Mucosa of descending colon (tissue), 3 donors: ENCODE data around the gene DCC. TPM values are rescaled to one million over a fixed set of nuclear protein-coding genes. Genes with fewer than 3 reads are reported as not detected.

ENCODE experiments used
- ATAC-seq: fragments of 200-7000 bp; cut with Tn5 transposase; one replicate; pipeline ENCODE4 v1.9.1; 2020; ENCODE audit warnings: mild to moderate bottlenecking, moderate library complexity
- DNase-seq, 3 donors: peaks; one replicate each; pipeline ENCODE4 v3.0.0-alpha.2; 2020
- H3K36me3 ChIP-seq: fragments of 200-600 bp; one replicate; pipeline ENCODE4 v1.8.0; 2021; ENCODE audit warnings: low read depth, mild to moderate bottlenecking
- H3K4me1 ChIP-seq: fragments of 200-600 bp; one replicate; pipeline ENCODE4 v1.8.0; 2021; ENCODE audit warnings: low read depth, mild to moderate bottlenecking
- H3K4me3 ChIP-seq: fragments of 200-600 bp; one replicate; pipeline ENCODE4 v1.8.0; 2021; ENCODE audit warnings: mild to moderate bottlenecking
- H3K9me3 ChIP-seq: fragments of 200-600 bp; one replicate; pipeline ENCODE4 v1.8.0; 2021; ENCODE audit warnings: mild to moderate bottlenecking
- intact Hi-C, 2 donors: fragments of 100-400 bp; cut with DNase I in 1 of 2; cut with micrococcal nuclease in 1 of 2; formaldehyde crosslinking; loops; one replicate each; pipeline versions ENCODE4 v1.11.0 to v1.11.1; 2022; cut with DNase I, micrococcal nuclease
- total RNA-seq, 3 donors: library from RNA; stranded (reverse); fragmentation: NEBNext Ultra II Directional in 2 of 3; extraction: Animal tissue kit (Norgen Biotek cat#: 25700) in 2 of 3; gene quantifications; one replicate each; pipeline versions ENCODE4 v1.2.1 to v1.2.4, GENCODE V29; 2021 to 2023
- TF ChIP-seq, protein P1 (sequence below): fragments of 200-600 bp; IDR thresholded peaks from one replicate; pipeline ENCODE4 v1.8.0; 2022; ENCODE audit warnings: antibody characterized with exemption, mild to moderate bottlenecking
- donor health status: DM: no; HTN: no; CAD: no; lungs with moderate emphysema.
- donor health status: DM: no; HTN: no; CAD: no.
- donor health status: DM: no; HTN: yes; CAD: no.

Gene DCC
- total RNA-seq, 3 donors from 2014 or later: 0.26 to 1.3 (median 0.34) TPM

DNA sequence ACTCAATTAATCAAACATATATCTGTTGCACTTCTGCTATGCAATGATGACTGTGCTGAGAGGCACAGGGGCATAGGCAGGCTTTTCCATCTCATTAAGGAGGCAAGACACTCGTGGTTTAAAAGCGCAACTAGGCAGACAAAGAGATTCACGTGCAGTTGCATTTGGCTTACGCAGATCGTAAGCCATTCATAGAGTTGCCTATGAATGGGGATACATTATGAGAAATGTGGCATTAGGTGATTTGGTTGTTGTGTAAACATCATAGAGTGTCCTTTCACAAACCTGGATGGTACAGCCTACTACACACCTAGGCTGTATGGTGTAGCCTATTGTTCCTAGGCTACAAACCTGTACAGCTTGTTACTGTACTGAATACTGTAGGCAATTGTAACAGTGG, 284.7 kb downstream of the DCC start:
- no peak overlapping the region for H3K4me3 ChIP-seq
- H3K4me1 ChIP-seq: no peaks in the 10 kb centered on the region
- no peaks in the 10 kb centered on the region for H3K36me3 ChIP-seq
- TF ChIP-seq, protein P1, sequence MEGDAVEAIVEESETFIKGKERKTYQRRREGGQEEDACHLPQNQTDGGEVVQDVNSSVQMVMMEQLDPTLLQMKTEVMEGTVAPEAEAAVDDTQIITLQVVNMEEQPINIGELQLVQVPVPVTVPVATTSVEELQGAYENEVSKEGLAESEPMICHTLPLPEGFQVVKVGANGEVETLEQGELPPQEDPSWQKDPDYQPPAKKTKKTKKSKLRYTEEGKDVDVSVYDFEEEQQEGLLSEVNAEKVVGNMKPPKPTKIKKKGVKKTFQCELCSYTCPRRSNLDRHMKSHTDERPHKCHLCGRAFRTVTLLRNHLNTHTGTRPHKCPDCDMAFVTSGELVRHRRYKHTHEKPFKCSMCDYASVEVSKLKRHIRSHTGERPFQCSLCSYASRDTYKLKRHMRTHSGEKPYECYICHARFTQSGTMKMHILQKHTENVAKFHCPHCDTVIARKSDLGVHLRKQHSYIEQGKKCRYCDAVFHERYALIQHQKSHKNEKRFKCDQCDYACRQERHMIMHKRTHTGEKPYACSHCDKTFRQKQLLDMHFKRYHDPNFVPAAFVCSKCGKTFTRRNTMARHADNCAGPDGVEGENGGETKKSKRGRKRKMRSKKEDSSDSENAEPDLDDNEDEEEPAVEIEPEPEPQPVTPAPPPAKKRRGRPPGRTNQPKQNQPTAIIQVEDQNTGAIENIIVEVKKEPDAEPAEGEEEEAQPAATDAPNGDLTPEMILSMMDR: no peak
- ATAC-seq (no peak), DNase-seq (no peak)
- intact Hi-C loops: no loop called here
- no peaks in the 10 kb centered on the region for H3K9me3 ChIP-seq

DNA sequence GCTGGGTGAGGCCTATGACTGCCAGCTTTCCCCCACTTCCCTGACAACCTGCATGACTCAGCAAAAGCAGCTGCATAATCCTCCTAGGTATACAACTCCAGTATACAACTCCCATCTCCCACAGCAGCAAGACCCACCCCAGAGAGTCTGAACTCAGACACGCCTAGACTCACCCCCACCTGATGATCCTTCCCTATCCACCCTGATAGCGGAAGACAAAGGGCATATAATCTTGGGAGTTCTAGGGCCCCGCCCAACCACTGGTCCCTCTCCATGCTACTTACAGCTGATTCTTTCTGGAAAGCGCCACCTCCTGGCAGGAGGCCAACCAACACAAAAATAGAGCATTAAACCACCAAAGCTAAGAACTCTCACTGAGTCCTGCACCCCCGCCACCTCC, 296.5 kb downstream of the DCC start:
- intact Hi-C loops: no loop called here
- Histone ChIP-seq H3K9me3 (no peaks in the 10 kb centered on the region), H3K36me3 (no peaks in the 10 kb centered on the region), H3K4me1 (no peaks in the 10 kb centered on the region), H3K4me3 (no peak overlapping the region)
- DNase-seq: peak in 2 of 3 donors; percentile 15 to 20
- peak; percentile 17 for ATAC-seq
- TF ChIP-seq, protein P1: no peak

DNA sequence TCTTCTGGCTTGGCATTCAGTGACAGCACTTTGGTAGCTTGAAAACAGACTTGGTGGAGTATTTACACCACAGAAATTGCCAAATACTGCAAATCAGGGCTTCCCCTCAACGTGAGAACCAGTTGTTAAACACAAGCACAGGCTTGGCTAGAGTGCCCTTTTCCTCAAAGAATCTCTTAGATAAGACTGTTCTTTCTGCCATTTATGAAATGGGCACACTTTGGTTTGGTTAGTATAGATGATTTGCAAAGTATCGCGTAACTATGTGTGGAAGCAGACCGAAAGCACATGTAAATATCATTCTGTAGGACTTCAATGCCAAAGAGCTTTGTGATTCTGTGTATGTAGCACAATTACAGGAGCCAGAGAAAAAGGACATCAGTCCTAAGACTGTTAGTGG, 308.2 kb downstream of the DCC start:
- H3K4me3 ChIP-seq: no peak overlapping the region
- no peaks in the 10 kb centered on the region for H3K9me3 ChIP-seq
- DNase-seq: no peak
- TF ChIP-seq, protein P1: no peak
- H3K4me1 ChIP-seq: no peaks in the 10 kb centered on the region
- ATAC-seq: no peak
- H3K36me3 ChIP-seq: no peaks in the 10 kb centered on the region
- intact Hi-C loops: no loop called here

DNA sequence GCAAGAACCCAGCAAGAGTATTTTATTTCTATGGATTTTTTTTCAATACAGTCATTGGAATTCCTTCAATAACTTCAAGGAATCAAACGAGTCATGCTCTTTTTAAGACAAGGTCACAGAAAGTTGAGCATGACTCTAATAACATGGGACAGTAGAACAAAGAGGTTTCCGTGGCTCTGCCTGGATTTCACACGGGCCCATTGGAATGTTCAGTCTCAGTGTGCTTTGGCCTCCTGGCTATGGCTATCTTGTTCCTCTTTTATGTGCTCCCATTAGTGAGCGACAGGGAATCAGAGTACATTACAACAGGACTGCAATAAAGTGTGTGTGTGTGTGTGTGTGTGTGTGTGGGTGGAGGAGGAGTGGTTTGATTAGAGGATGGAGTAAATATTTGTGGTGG, 312.4 kb downstream of the DCC start:
- DNase-seq: no peak
- H3K4me3 ChIP-seq: no peak overlapping the region
- intact Hi-C loops: no loop called here
- TF ChIP-seq, protein P1: no peak
- ATAC-seq: no peak
- H3K36me3 ChIP-seq: no peaks in the 10 kb centered on the region
- no peaks in the 10 kb centered on the region for H3K9me3 ChIP-seq
- no peaks in the 10 kb centered on the region for H3K4me1 ChIP-seq

DNA sequence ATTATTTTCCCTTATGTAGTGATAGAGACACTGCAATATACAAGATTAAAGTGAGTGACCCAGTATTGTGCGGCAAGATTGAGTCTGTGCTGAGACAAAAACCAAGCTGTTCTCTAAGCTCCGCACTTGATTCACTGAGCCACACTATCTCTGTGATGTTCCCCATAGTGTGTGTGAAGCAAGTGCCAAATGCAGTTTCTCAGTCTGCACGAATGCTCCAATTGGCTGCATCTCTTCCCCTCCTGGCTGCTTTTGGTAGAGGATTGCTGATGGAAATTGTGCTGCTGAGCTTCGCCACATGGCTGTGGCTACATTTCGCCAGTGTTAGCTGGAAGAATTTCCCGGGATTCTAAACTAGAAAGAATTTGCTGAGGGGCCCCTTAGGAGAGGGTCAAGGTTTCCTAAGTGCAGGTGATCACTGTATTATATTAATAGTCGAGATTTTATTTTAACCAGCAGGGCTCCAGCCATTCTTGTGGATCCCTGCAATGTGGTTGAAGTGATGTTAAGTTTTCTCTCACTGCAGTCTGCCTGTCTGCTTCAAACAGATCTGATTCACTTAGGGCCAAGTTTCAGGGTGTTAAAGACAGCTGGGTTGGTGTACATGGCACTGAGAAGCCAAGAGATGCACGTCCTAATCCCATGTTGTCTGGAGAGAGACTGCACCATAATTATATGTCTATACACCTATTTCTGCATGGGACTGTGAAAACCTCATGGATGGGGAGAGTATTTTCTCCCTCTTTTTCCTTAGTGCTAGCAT, 317.2 kb downstream of the DCC start:
- no peak for DNase-seq
- no peaks in the 10 kb centered on the region for H3K9me3 ChIP-seq
- intact Hi-C loops: no loop called here
- H3K4me3 ChIP-seq: no peak overlapping the region
- no peak for ATAC-seq
- TF ChIP-seq, protein P1: no peak
- no peaks in the 10 kb centered on the region for H3K4me1 ChIP-seq
- H3K36me3 ChIP-seq: no peaks in the 10 kb centered on the region
